ENCODE measurements around the gene RNGTT.

- TF ChIP-seq, protein P1, sequence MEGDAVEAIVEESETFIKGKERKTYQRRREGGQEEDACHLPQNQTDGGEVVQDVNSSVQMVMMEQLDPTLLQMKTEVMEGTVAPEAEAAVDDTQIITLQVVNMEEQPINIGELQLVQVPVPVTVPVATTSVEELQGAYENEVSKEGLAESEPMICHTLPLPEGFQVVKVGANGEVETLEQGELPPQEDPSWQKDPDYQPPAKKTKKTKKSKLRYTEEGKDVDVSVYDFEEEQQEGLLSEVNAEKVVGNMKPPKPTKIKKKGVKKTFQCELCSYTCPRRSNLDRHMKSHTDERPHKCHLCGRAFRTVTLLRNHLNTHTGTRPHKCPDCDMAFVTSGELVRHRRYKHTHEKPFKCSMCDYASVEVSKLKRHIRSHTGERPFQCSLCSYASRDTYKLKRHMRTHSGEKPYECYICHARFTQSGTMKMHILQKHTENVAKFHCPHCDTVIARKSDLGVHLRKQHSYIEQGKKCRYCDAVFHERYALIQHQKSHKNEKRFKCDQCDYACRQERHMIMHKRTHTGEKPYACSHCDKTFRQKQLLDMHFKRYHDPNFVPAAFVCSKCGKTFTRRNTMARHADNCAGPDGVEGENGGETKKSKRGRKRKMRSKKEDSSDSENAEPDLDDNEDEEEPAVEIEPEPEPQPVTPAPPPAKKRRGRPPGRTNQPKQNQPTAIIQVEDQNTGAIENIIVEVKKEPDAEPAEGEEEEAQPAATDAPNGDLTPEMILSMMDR (conservative IDR thresholded peaks at IDR 0.05) = no peak
- no peak for TF ChIP-seq ZFX (IDR thresholded peaks at IDR 0.05)
These were observed 200.3 kb downstream of the RNGTT start for GRCh38 chr6:88763160-88763559.

Measured in C4-2B (cell line).